GM18867 (cell line): Measurements from ENCODE around the gene RSF1.

Experiments used
- ATAC-seq: cut with Tn5 transposase; IDR thresholded peaks from one replicate; pipeline ENCODE4 v1.9.1; 2021; ENCODE audit warnings: mild to moderate bottlenecking, moderate library complexity; ENCODE audit not compliant: unreplicated experiment

The RSF1 gene

DNA sequence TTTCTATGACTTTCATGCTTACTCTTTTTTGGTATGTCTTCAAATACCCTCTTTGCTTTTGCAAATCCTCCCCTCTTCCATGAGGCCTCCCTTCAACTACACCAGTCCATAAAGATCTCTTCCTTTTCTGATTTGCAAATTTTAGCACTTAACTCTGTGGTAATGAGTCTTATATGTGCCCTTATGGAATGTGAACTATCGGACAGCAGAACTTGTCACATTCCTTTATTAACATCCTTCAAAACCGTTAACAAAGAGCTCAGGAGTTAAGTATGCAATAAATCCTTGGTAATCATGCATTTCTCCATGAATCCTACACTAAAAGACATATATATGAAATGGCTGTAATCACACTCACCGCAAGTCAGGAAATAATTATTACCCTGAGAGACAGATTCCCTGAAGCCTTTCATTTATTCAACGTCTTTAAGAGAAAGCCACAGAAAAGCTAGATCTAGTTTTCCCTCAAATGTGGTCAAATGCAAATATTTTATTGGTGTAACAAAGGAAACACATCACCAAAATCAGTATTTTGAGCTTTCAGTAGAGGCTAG lies 190.3 kb downstream of the RSF1 start:
- ATAC-seq, result no peak

DNA sequence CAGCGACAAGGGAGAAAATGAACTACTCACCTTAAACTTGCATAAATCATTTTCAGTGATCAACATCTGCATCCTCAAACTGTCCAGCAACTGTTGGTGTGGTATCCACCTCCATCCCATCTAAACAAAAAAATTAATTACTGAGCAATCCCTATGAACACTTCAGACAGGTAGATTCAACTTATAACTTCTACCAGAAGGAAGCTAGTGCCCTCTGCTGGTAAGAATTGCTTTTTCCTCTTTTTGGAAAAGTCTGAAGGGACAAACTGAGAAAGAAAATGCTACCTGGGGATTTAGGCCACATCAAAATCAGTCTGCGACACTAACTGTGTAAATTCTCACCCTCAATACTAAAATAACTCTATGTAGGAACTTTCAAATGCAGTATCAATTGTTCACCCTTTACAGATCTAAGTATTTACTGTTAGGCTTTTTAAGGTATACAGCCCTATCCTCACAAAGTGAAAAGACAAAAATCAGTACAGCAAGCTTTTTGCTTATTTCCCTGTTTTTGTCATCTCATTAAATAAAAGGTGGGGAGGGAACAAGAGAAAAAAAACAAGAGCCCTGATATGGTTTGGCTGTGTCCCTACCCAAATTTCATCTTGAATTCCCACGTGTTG lies 200.8 kb downstream of the RSF1 start:
- ATAC-seq, result no peak

DNA sequence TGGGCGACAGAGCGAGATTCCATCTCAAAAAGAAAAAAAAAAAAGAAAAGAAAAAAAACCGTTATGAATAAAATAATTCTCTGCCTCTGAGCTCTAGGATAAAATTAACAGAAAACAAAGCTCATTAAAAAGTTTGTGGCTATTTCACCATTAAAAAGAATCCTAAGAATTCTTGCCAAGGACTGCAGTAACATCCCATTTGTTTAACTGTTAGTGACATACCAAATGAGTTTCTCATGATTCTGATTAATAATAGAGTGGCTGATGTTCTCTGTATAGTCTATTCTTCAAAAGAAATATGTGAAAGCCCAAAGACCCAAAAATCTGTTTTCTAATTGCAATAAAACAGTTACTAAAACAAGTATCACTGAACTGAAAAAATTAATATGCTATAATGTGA lies 202.6 kb downstream of the RSF1 start:
- no peak for ATAC-seq

DNA sequence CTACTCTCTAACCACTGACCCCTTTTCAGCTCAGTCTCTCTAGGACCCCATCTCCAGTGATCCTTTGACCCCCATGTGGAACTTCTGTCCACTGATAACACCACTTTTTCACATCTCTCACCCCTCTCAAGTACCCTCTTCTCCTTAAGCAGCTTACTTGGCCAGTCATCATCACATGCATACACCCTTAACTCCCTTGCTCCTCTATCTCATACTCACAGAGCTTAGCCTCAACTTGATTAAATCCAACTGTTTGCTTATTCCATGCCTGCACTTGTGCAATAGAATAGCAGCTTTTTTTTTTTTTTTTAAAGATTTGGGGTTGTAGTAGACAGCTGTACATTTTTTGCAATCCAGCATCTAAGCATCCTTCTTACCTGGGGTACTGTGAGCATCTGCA lies 208.6 kb downstream of the RSF1 start:
- ATAC-seq, result no peak
